ENCODE results near the gene PPME1.

The PPME1 gene

DNA sequence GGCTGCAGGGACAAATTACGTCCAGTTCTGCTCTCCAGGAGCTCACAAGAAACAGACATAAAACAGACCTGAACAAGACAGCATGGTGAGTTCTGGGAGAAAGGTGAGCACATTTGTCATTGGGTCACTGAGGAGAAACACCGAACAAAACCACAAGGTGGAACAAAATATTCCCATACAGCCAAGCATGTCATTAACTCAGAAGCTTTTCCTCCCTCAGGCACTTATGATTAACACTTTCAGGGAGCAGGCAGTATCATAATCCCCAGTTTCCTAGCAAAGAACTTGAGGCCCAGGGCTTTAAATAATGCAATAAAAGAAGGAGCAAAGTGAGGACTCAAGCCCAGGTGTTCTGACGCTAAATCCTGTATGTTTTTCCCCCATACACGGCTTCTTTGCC, 97.4 kb downstream of the PPME1 start:
- Mint-ChIP-seq H3K9me3 (no peaks in the 10 kb centered on the region), H3K27ac (no peak overlapping the region)

DNA sequence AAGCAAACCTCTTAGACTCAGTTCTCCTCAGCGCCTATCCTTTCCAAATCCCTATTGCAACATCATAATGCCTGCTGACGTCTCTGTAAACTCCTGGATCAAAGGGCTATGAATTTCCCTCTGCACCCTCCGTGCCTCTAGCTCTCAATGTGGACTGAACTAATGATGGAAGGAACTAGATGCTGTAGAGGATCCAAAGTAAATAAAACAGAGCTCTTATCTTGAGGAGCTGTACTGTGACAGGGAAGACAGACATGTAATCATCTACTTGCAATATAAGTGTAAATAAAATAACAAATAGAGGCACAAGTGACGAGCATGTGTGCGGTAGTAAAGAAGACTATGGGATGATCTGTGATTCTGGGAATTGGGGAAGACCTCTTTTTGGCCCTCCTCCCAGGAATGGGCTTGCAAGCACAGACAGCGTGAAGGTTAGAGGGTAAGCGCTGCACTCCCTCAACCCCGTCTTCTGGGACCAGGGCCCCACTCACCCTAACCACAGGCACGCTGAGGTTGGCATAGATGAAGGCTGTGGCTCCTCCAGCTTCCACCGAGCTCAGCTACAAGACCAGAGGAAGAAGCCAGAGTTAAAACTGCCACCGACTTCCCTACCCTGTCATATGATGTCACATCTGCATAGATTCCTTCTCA, 98.2 kb downstream of the PPME1 start:
- peaks cover 5% of the 10 kb centered on the region for H3K4me1 Mint-ChIP-seq (ENCODE audit: low read depth)
- no peak overlapping the region for H3K4me3 Mint-ChIP-seq
- no peaks in the 10 kb centered on the region for H3K36me3 Mint-ChIP-seq (ENCODE audit: low read depth)
- no peaks in the 10 kb centered on the region for H3K9me3 Mint-ChIP-seq
- H3K27me3 Mint-ChIP-seq (ENCODE audit: low read depth) = peaks cover 28% of the 10 kb centered on the region
- H3K27ac Mint-ChIP-seq = no peak overlapping the region

More for the DNA sequence above, 97.4 kb downstream of the PPME1 start:
- no peaks in the 10 kb centered on the region for H3K36me3 Mint-ChIP-seq (ENCODE audit: low read depth)
- peaks cover 5% of the 10 kb centered on the region for H3K4me1 Mint-ChIP-seq (ENCODE audit: low read depth)
- no peak overlapping the region for H3K4me3 Mint-ChIP-seq
- H3K27me3 Mint-ChIP-seq (ENCODE audit: low read depth) = peaks cover 30% of the 10 kb centered on the region

DNA sequence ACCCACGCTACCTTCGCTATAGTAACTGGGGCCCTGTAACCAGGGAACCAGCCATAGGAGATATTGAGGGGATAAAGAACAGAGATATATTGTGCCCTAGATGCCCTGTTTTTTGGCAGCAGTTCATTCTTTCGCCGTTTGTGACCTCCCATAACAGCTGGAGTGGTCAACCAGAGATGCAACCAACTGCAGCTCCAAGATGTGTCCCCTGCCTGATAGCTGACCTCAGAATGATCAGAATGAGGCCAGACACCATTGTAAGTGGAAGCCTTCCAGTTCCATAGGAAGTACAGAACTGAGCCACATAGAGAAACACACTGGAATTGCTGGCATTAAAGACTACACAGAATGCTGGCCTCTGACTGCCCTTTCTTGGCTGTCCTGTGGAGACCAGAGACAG, 101.2 kb downstream of the PPME1 start:
- Mint-ChIP-seq H3K9me3 (no peaks in the 10 kb centered on the region), H3K4me3 (no peak overlapping the region), H3K4me1 (ENCODE audit: low read depth) (peaks cover 5% of the 10 kb centered on the region), H3K27ac (no peak overlapping the region), H3K27me3 (ENCODE audit: low read depth) (peaks cover 32% of the 10 kb centered on the region), H3K36me3 (ENCODE audit: low read depth) (no peaks in the 10 kb centered on the region)

DNA sequence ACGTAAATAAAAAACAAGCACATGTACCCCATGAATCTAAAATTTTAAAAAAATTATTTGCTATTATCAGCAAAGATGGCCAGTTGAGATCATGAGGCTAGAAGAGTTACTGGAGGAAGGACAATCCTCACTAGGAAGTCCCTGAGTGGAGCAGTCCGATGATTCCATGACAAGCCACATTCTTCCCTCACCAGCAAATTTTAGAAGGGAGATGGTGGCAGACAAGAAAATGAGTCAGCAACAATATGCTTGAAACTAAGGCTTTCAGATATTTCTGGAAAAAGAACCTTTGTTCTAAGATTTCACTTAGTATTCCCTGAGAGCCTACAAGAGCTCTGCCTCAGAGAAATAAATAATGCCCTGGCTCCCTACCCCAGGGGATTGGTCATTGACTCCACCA, 105.5 kb downstream of the PPME1 start:
- Mint-ChIP-seq H3K9me3 (no peaks in the 10 kb centered on the region), H3K27me3 (ENCODE audit: low read depth) (peaks cover 18% of the 10 kb centered on the region), H3K27ac (no peak overlapping the region), H3K4me3 (no peak overlapping the region), H3K36me3 (ENCODE audit: low read depth) (no peaks in the 10 kb centered on the region), H3K4me1 (ENCODE audit: low read depth) (no peaks in the 10 kb centered on the region)

DNA sequence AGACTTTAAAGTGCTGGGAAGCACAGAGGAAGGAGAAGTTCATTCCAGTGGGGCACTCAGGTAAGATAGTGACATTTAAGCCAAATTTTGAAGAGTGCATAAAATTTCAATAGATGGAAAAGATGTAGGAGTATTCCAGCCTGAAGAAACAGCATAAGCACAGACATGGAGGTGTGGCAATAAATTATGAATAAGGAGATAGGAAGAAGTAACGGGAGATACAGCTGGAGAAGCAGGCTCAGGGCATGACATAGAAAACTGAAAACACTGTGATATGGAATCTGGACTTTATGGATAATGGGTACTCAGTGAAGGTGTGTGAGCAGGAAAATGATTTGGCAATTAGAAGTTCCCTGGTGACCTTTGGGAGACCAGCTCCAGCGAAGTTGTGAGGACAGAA, 107.0 kb downstream of the PPME1 start:
- Mint-ChIP-seq H3K27ac (no peak overlapping the region), H3K4me1 (ENCODE audit: low read depth) (no peaks in the 10 kb centered on the region), H3K27me3 (ENCODE audit: low read depth) (peaks cover 9% of the 10 kb centered on the region), H3K9me3 (no peaks in the 10 kb centered on the region), H3K4me3 (no peak overlapping the region), H3K36me3 (ENCODE audit: low read depth) (no peaks in the 10 kb centered on the region)

DNA sequence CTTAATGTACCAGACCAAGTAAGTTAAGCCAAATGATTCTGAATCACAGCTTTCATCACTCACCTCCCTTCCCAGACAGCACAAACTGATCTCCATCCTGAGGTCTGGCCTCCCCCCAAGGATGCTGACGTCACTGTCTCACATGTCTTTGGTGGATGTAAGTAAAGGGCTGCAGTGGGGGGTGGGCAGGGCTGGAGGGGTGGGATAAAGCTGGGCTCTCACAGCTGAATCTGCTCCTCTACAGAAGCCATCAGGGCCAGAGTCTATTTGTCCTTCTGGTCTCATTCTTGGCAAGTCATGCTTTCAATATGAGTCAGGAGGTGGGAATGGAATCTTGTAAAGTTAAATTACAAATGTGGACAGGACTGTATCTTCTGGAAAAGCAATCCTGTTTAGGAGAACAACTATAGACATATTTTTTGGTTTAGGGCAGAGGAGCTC, 107.7 kb downstream of the PPME1 start:
- H3K4me3 Mint-ChIP-seq = no peak overlapping the region
- no peaks in the 10 kb centered on the region for H3K4me1 Mint-ChIP-seq (ENCODE audit: low read depth)
- no peaks in the 10 kb centered on the region for H3K36me3 Mint-ChIP-seq (ENCODE audit: low read depth)
- H3K27ac Mint-ChIP-seq = no peak overlapping the region
- peaks cover 5% of the 10 kb centered on the region for H3K27me3 Mint-ChIP-seq (ENCODE audit: low read depth)
- H3K9me3 Mint-ChIP-seq = no peaks in the 10 kb centered on the region

DNA sequence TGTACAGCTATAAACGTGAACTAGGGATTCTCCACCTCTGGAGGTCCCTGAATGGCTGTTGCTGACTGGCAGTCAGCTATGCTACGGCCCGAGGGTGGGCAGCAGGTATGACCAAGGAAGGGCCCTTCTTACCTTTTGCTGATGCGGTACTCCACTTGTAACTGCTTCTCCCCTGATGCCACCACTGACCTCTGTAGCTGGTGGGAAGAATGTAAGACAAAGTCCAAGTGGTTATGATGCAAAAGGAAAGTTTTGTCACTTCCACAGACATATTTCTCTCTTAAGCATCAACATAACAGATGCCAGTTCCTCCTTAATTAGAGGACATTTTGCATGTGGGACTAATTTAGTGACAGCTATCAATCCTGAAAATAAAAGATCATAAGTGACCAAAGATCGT, 108.2 kb downstream of the PPME1 start:
- Mint-ChIP-seq H3K27me3 (ENCODE audit: low read depth) (peaks cover 5% of the 10 kb centered on the region), H3K36me3 (ENCODE audit: low read depth) (no peaks in the 10 kb centered on the region), H3K4me3 (no peak overlapping the region), H3K4me1 (ENCODE audit: low read depth) (no peaks in the 10 kb centered on the region), H3K9me3 (no peaks in the 10 kb centered on the region), H3K27ac (no peak overlapping the region)

DNA sequence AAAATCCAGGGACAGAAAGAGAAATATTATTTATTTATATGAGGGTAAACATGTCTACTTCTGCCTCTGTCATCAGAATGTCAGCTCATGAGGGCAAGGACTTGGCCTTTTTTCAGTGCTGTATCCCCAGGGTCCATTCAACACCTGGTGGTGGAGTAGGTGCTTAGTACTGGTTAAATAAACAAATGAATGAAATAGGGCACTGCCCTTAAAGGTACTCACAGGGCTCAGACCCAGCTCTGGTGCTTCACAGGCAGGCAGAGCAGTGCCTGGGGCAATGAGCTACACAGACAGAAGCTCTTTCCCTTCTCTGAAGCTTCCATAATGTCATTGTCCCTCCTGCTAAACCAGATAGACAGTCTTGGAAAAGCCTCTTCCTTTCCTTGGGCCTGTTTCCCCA, 109.4 kb downstream of the PPME1 start:
- Mint-ChIP-seq H3K27ac (no peak overlapping the region), H3K9me3 (no peaks in the 10 kb centered on the region), H3K27me3 (ENCODE audit: low read depth) (peaks cover 5% of the 10 kb centered on the region), H3K36me3 (ENCODE audit: low read depth) (no peaks in the 10 kb centered on the region), H3K4me1 (ENCODE audit: low read depth) (no peaks in the 10 kb centered on the region), H3K4me3 (no peak overlapping the region)

DNA sequence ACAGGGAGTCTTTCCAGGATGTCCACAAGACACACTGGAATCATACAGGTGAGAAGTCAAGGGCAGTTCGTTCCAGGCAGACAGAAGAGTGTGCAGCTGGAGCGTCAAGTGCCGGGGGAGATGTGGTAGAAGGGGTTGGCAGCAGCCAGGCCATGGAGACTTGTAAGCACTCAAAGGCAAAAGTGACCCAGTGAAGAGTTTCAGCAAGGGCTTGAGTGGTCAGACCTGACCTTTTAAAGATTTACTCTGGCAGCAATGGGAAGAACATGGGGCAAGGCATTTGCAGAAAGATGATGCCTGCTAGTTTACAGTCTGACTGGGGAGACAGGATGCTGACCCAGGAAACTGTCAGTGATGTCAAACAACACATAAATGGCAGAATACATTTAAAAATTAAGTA, 111.3 kb downstream of the PPME1 start:
- Mint-ChIP-seq H3K4me3 (no peak overlapping the region), H3K9me3 (no peaks in the 10 kb centered on the region), H3K4me1 (ENCODE audit: low read depth) (no peaks in the 10 kb centered on the region), H3K27ac (no peak overlapping the region), H3K36me3 (ENCODE audit: low read depth) (no peaks in the 10 kb centered on the region), H3K27me3 (ENCODE audit: low read depth) (no peaks in the 10 kb centered on the region)

DNA sequence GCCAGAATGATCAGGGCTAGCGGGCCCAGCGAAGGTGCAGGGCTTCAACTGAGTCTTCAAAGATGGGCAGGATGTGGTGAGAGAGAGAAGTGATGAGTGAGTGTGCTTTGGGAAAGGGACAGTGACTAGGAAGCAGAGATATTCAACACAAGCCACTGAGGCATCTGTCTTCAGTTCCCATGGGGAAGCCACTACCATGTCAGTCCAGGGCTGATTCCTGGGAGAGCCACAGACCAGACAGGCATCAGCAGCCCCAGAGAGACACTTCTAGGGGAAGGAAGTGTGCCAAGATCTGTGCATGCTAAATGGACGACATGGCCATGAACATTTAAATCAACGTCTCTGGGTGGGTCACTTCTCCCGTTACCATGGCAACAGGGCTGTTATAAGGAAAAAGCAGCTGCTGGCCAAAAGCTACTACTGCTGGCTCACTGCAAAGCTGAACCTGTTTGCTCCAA, 111.9 kb downstream of the PPME1 start:
- Mint-ChIP-seq H3K27ac (no peak overlapping the region), H3K4me3 (no peak overlapping the region), H3K27me3 (ENCODE audit: low read depth) (no peaks in the 10 kb centered on the region), H3K9me3 (no peaks in the 10 kb centered on the region), H3K36me3 (ENCODE audit: low read depth) (no peaks in the 10 kb centered on the region), H3K4me1 (ENCODE audit: low read depth) (peaks cover 2% of the 10 kb centered on the region)

DNA sequence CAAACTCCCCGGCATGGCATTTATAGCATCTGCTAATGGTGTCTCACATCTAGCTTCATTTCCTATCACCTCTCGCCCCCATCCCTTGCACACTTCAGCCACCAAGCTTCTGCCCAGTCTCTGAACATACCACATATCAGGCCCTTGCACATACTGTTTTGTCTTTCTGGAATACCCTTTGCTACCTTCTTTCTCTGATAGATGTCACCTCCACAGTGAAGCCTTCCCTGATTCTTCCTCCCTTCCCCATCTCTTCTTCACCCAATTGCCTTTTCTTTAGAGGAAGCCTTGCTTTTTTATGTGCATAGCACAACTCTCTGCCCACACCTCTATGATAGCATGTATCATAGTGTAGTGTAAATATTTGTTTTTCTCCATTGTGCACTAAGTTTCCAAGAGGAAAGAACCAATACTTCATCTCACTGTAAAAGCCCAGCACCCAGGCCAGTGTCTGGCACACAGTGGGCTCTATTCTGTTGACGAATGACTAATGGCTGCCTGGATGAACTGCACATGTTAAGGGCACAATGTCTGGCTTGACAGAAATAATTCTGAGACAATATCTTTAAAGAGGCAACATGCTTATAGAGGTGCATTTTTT, 112.6 kb downstream of the PPME1 start:
- no peak overlapping the region for H3K4me3 Mint-ChIP-seq
- H3K27ac Mint-ChIP-seq = no peak overlapping the region
- no peaks in the 10 kb centered on the region for H3K36me3 Mint-ChIP-seq (ENCODE audit: low read depth)
- H3K27me3 Mint-ChIP-seq (ENCODE audit: low read depth) = no peaks in the 10 kb centered on the region
- no peaks in the 10 kb centered on the region for H3K9me3 Mint-ChIP-seq
- H3K4me1 Mint-ChIP-seq (ENCODE audit: low read depth) = peaks cover 3% of the 10 kb centered on the region

DNA sequence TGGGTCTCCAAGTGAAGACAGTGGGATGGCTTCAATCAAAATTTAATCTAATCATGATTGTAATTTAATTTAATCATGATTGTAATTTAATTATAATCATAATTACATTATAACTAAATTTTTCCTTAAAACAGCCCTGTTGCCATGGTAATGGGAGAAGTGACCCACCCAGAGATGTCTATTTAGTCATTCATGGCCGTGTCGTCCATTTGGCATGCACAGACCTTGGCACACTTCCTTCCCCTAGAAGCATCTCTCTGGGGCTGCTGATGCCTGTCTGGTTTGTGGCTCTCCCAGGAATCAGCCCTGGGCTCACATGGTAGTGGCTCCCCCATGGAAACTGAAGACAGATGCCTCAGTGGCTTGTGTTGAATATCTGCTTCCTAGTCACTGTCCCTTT, 113.4 kb downstream of the PPME1 start:
- Mint-ChIP-seq H3K4me3 (no peak overlapping the region), H3K27me3 (ENCODE audit: low read depth) (no peaks in the 10 kb centered on the region), H3K9me3 (no peaks in the 10 kb centered on the region), H3K4me1 (ENCODE audit: low read depth) (peaks cover 3% of the 10 kb centered on the region), H3K27ac (no peak overlapping the region), H3K36me3 (ENCODE audit: low read depth) (no peaks in the 10 kb centered on the region)

DNA sequence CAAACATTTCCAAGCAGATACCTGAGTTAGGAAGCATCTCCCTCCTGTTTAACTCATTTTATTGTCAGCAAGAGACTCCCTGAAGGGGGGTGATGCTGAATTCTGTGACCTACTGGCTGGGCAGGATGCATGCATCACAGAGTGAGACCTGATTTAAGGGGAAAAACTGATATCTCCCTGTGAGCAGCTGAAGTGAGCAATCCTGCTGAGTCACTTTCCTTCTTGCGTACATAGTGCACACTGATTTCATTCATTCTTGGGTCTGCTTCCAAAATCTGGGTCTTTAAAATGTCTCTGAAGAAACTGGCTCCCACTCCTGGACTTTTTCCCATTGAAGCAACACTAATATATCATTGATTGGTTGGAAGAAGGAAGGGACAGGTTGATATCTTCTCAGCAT, 117.1 kb downstream of the PPME1 start:
- Mint-ChIP-seq H3K36me3 (ENCODE audit: low read depth) (no peaks in the 10 kb centered on the region), H3K4me1 (ENCODE audit: low read depth) (peaks cover 3% of the 10 kb centered on the region), H3K27ac (no peak overlapping the region), H3K27me3 (ENCODE audit: low read depth) (peaks cover 12% of the 10 kb centered on the region), H3K9me3 (no peaks in the 10 kb centered on the region), H3K4me3 (no peak overlapping the region)

DNA sequence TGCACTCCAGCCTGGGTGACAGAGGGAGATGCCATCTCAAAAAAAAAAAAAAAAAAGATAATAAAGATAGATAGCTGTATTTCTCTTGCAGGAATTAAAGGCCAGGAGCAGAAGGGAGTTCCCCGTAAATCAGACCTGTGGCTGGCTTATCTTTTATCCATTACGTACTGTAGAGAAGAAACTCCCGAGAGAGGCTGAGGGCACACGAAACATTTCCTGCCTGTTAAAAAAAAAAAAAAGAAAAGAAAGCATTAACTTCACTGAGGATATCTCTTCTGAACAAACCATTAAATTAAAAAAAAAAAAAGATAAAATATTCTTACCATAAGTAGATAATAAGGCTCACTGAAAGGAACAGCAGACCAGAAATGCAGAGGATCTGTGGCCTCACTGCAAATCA, 117.8 kb downstream of the PPME1 start:
- Mint-ChIP-seq H3K36me3 (ENCODE audit: low read depth) (no peaks in the 10 kb centered on the region), H3K4me1 (ENCODE audit: low read depth) (peaks cover 3% of the 10 kb centered on the region), H3K4me3 (no peak overlapping the region), H3K27ac (no peak overlapping the region), H3K27me3 (ENCODE audit: low read depth) (peaks cover 15% of the 10 kb centered on the region), H3K9me3 (no peaks in the 10 kb centered on the region)

DNA sequence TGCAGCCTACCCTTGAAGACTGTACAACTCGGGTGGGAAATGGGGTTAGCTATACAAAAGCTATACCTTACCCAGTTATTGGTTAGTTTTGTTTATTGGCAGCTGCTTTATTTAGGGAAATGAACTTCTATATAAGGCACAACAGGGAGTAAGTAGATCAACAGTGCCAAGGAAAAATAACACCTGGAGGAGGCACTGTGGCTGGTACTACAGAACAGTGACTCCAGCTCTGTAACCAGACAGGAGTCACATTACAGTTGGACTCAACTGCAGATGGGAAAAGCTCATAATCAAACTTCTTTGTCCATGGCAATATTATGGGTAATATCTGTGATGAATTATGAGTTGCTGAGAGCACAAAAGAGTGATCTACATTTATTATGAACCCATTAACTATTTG, 126.4 kb downstream of the PPME1 start:
- Mint-ChIP-seq H3K4me3 (no peak overlapping the region), H3K9me3 (no peaks in the 10 kb centered on the region), H3K4me1 (ENCODE audit: low read depth) (peaks cover 5% of the 10 kb centered on the region), H3K27me3 (ENCODE audit: low read depth) (peaks cover 18% of the 10 kb centered on the region), H3K36me3 (ENCODE audit: low read depth) (no peaks in the 10 kb centered on the region), H3K27ac (no peak overlapping the region)
